Renal cortex interstitium (tissue), 11 donors: ENCODE measurements around the gene YPEL2. TPM values are rescaled to one million over a fixed set of nuclear protein-coding genes. Genes with fewer than 3 reads are reported as not detected.

Experiments
- DNase-seq, 11 donors: peaks; one replicate each; pipeline ENCODE4 v3.0.0-alpha.2; 2013; ENCODE audit warnings: low read depth in 9 of 11, low spot score in 4 of 11; ENCODE audit errors: extremely low read depth in 1 of 11
- polyA plus RNA-seq, 3 donors: library from polyadenylated mRNA; unstranded; fragments of 120-200 nt; gene quantifications; one replicate each; pipeline ENCODE4 v1.2.1, GENCODE V29; 2013; ENCODE audit not compliant: insufficient read length in 3 of 3

YPEL2 gene
- polyA plus RNA-seq, 3 donors, result 31.0 to 39.3 (median 34.7) TPM

DNA sequence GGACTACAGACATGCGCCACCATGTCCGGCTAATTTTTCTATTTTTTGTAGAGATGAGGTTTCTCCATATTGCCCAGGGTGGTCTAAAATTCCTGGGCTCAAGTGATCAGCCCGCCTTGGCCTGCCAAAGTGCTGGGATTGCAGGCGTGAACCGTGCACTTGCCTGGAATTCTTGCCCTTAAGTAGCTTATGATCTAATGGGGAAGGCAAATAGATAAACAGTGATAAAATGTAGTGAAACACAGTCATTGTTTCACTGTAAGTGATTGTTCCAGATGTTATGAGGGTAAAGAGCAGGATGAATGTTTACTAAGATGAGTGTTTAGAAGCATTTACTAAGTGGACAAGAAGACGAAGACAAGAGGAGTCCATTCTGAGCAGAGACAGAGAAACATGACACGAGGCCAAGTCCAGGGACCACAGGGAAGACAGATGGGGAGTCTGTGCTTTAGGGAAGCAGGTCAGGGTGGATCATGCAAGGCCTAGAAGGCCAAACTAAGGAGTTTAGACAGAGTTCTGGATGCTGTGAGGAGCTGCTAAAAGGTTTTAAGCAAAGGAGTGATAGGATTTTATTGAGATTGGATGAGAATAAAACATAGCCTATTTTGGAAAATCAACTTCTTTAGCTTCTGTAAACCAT is 36.9 kb downstream of the YPEL2 start:
- DNase-seq, result no peak

DNA sequence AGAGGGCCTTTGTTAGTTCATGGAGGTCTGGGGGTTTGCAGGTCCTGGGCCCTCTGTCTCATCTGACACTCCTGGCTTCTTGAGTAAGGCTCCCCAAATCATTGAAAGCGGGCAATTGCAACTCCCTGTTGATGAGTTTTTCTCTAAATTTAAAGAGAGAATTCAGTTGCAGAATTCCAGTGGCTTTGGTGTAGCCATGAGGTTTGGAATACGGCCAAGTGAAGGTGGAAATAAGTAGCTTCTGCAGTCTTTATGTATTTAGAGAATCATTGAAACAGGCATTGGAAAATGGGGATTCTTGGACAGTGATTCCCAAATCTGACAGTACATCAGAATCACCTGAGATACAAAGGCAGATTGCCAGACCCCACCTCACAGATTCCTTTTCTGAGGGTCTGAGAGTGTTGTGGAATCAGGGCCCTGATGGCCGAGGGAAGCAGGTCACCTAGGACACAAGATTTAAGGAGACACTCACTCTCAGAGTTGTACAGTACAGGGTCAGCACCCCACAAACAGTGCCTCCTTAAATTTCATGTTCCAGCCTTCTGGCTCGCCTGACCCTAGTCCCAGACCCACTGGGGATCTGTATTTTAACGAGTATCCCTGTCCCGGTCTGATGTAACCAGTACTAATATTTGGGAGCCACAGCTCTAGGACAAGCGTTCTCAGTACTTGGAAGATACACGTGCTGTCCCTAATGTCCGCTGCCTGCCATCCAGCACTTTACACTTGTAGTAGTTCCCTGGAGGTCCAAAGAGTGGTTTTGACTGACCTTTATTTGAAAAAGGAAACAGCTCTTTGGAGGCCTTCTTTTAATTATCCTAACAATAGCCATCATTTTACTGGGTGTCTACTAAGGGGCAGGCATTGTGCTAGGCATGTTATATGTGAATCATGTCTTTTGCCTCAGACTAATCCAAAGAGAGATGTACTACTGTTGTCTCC is 37.8 kb downstream of the YPEL2 start:
- DNase-seq, result no peak

DNA sequence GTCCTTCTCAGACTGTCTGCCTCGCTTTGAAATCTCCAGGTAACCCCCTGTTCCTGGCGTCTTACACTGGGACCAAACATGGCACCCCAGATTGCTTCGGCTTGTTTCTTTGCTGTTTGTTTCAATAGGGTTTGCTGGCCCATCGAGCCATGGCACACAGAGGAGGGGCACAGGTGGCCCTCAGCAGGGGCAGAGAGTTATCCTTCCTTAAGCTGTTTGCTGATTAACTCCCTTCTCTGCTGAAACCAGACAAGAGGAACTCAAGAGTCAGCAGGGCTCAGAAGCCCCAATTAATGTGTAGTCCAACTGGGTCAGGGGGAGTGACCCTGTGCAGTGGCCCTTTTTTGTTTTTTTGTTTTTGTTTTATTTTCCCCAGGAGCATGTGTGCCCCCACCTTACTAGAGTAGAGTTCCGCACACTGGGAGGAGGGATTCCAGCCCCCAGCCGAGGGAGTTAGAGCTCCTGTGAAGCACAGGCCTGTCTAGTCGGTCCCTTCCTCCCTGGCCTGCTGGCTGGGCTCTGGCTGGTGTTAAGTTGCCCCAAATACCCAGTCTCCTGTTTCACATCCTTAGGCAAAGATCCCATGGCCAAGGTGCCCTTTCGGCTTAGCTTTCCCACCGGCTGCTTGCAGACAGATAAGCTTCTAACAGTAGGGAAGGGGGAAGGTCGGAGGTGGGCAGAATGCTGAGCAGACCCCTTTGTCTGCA is 39.3 kb downstream of the YPEL2 start:
- peak in 1 of 11 donors; percentile 29 for DNase-seq

DNA sequence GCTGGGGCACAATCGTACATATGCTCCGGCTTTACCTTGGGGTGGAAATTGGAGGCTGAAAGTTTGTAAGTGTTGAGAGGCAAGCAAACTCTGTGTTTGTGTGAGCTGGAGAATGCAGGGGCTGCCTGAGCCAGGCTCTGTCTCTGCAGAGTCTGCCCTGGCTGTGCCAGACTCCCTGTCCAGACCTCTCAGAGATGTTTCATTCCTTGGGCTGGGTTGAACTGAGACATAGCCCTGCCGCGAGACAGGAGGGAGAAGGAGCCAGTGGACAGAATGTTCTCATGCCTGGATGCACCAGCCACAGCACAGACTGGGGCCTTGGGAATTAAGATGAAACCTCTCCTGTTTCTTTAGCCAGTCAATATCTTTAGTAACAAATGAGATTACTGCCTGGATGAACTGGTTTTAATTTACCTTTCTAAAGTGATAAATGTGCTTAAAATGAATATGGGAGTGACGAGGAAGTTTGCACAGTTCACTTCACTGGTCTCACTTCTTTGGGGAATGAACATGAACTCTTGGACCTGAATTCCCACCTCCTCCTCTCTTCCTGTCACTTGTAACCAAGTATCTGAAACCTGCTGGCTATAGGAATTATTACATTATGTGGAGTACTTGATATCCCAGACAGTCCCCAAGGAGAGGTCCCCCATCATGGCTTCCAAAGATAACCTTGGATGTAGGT is 40.1 kb downstream of the YPEL2 start:
- DNase-seq, result no peak

DNA sequence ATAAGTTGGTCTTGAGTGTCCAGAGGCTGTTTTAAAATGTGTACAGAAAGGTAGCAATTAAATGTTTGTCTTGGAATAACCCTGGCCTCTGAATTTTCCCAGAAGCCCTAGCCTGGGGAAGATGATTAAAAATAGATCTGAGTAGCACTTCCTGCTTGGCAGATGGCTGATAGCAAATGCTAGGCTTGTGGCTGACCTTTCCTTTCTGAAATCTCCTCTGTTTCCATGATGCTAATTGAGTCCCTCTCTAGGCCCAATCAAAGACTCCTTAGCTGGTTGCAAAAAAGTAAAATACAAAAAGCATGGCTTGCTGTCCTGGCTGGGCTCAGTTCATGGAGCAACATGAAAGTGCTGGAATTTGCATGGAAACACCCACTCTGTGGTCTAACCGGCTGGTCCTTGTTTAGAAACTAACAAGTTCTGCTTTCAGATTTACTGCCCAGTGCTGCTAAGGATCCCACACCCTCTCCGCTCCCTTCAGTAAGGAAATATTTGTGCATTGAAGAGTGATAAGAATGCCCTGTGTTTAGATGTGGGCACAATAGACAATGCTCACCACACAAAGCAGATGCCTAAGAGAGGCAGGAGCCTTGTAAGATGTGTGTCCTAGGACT is 40.8 kb downstream of the YPEL2 start:
- peak in 4 of 11 donors; percentile 41 to 74 (median 70) for DNase-seq

DNA sequence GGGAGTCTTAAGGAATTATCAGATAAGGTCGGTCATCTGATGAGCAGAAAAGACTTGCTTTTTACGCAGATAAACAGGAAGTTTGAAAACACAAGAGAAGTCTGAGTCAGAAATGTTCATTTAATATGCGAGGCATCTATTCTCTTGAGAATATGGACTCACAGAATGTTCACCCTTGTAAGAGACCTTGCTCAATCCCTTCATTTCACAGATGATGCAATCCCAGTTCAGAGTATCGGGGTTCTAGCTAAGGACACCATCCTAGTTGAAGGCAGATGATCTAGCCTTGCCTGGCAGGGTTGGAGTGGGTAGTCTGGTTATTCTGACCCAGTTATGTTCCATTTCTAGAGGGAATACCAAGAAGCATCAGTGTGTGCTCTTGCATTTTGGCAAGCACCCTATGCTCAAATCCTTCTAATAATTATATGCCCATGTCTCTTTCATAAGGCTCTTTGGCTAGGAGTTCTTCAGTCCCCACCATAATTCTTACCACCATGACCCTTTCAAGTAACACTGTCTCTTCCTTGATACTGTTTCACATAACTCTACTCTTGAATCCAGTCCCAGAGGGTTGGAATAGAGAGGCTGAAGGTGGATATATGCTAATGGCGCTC is 42.5 kb downstream of the YPEL2 start:
- DNase-seq, result no peak

DNA sequence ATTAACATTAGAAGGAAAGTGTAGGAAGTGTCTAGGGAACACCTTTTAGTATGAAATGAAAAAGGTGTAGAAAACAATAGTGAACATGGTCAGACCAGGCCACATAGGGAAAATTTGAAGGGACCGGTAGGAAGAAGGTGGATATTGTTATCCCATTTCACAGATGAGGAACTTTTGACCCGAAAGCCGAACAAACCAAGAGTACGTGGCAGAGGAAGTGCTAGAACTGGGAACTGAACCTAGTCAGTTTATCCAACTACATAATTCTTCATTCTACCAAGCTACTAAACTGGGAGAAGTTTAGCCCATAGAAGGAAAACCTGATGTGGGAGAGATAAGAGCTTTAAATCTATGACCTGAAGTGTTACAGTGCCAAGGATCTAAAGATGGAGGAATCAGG is 43.2 kb downstream of the YPEL2 start:
- DNase-seq, result no peak

DNA sequence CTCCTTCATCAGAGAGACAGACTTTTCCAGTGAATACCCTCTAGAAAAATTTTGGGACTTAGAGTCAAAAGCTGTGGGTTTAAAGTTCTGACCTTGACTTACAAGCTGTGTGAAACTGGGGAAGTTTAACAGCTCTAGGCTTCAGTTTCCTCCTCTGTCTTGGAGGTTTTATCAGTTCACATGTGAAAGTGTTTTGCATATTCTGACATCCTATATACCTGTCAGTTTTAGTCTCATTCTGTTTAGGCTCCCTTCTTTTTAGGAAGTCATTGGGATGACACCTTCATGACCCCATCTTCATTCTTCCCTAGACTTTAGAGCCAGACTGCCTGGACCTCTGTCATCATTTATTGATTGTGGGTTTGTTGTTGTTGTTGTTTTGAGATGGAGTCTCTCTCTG is 44.4 kb downstream of the YPEL2 start:
- no peak for DNase-seq

DNA sequence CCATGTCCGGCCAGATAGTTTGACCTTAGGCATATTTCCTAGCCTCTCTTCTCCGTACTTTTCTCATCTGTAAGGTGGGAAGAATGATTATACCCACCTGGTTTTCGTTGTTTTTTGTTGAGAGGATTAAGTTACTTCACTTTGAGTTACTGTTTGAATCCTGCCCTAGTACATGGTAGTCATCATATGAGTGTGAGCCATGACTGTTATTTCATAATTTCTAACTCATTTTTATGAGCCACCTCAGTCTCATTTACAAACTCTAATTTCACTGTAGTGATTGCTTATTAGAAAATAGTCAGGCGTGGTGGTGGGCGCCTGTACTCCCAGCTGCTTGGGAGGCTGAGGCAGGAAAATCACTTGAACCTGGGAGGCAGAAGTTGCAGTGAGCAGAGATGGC is 45.1 kb downstream of the YPEL2 start:
- DNase-seq, result no peak

DNA sequence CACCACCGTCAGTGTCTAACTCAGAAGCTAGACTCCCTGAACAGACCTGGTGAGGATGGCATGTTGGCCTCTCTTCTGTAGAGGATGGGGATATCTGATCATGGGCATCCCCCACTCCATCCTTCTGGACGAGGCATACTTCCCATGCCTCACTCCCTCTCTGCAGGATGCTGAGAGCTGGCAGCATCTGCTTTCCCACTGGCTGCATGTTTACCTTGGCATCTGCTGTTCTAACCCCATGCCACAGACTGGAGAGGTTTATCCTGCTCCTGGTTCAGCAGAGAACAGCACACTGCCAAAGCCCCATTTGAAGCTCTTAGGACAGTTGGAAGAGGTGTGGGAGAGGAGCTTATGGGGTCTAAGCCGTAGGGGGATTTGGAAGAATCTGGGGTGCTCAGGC is 46.0 kb downstream of the YPEL2 start:
- DNase-seq, result no peak

DNA sequence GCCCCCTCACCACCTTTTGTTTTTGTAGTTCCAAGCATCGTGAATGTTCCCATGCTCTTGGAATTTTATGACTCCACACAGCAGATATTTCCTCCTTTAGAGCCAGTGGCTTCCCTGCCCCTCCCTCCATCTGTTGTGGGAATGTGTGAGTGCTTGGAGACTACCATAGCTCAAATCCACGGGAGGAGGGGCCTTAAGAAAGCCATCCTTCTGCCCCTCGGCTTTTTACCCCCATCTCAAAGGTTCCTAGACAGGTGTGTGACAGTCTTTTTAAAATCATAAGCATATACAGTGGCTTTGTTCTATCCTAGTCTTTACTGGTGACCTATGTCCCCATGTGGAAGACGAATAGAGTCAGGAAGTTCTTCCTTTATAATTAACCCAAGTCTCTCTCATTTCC is 47.2 kb downstream of the YPEL2 start:
- DNase-seq, result no peak

DNA sequence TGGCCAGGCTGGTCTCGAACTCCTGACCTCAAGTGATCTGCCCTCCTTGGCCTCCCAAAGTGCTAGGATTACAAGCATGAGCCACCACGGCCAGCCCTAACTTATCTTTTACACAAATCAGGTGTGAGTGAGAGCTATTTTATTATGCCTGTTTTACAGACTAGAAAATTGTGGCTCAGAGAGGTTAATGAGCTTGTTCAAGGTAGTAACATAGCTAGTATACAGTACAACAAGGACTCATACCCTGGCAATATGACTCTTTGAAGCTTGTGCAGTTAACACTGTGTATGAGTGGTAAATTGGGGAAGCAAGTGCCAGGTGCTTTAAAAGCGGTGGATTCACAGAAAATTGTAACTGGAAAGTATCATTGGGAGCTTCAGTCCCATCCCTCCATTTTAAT is 49.0 kb downstream of the YPEL2 start:
- DNase-seq, result no peak

DNA sequence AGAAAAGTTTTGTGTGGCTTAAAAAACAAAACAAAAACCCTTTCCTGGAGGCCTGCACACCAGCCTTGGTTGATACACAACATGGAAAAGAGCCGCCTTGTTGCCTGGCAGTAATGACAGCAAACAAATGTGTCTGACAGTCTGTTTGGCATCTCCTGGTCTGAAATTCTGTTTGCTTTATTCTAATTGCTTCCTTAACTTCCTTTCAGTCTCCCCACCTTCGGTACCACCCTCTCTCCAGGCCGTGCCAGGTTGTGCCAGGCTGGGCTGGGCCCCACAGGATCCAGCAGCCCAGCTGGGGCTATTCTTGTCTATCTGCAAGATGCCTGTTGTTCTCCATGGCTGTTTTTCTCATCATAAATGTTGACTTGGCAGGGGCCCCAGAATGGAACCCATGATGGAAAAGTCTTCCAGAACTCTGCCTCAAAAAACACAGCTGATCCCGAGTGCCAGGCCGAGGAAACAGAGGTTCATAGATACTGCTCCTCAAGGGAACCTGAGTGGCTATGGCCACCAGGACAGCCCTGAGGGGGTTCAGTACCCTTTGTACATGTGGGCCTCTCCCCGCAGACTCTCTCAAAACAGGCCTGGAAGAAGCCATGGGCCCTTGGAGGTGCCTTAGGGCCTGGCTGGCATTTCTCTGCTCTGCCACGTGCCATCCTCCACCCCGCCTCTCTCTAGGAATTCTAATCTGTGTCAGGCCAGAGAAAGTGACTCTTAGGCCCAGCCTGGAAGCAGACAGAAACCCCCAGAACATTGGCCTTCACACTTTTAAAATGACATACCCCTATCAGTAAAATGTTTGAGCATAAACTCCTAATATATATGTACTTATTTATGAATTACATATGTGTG is 50.5 kb downstream of the YPEL2 start:
- DNase-seq, result no peak

DNA sequence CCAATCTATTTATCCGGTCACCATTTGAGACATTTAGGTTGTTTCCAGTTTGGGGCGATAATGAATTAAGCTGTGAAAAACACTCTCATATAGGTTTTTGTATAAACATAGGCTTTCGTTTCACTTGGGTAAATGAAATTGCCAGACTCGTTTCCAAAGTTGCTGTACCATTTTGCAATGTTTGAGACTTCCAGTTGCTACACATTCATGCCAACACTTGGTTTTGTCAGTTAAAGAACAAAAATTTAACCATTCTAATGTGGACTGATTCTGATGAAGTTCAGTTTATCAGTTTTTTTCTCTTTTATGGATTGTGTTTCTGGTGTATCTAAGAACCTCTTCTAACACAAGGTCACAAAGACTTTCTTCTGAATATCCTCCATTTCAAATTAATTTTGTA is 52.4 kb downstream of the YPEL2 start:
- no peak for DNase-seq

DNA sequence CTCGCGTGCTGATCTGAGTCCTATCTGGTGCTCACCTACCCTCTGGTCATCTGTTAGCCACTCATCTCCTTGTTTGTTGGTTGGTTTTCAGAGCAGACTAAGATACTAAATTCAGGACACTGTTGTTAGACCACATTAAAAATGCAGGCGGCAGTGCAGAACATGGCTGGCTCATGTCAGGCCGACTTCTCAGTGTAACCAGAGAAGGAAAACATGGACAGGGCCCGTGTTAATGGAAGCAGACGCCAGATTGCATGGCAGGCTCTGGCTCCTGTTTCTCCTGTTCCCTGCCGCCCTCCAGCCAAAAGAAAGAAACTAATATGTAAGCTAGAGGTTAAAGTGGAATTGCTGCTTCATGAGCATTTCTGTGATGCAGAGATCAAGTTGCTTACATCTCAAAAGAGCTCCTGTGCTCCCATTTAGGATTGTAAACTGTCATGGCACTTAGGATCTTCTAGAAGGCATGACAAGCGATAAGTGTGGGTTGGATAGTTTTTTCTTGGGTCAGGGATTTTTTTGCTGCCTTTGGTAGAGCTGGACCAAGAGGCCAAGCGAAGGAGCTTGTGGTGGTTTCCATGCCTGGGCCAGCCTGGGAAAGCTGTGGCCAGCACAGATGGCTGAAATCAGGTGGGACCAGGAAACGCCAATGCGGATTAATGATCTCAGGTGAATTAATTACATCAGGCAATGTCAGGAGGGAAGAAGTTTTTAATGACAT is 56.1 kb downstream of the YPEL2 start:
- DNase-seq, result peak in 3 of 11 donors; percentile 23 to 63 (median 56)

DNA sequence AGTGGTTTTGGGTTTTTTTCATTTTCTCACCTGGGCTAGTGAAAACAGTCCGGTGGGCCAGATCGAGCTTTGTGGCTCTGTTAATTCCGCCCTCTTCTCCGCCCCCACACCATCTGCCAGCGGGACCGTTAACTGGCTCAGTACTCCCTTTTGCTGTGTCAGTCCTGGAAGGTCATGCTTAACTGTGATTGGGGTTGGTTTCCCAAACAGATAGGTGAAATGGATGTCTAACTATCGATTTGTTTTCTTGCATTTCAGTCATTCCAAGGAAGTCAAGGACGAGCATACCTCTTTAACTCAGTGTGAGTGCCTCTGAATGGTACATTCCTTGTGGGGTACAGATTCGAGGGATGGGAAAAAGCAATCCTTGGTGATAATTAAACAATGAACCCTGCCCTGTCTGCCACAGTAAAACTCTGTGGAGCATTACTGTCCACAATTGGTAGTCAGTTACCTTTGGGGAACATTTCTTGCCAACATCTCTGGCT is 56.7 kb downstream of the YPEL2 start:
- no peak for DNase-seq

DNA sequence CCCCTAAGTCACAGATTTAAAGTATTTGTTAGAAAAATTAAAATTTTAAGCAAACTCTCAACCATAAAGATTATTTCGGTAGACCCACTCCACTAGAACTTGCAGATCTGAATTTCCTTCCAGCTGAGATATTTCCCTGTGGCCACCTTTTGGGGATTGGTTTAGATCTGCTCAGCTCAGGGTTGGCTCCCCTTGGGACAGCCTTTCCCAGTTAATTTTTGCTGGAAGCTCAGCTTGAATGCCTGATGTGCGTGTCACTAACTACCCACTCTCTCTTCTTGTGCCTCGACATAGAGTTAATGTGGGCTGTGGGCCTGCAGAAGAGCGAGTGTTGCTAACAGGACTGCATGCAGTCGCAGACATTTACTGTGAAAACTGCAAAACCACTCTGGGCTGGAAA is 57.6 kb downstream of the YPEL2 start:
- DNase-seq, result no peak
